T-helper 17 cell (primary cell): ENCODE measurements around the gene MLYCD. TPM values are rescaled to one million over a fixed set of nuclear protein-coding genes. Genes with fewer than 3 reads are reported as not detected.
"Not testable (repeated sequence)": the region's sequence is repeated elsewhere in the genome, so short reads cannot be mapped to it uniquely, and the experiment has no call there.

ENCODE experiments used
- ATAC-seq: fragments of 150-1000 bp; cut with Tn5 transposase; 2 replicates; pipeline ENCODE4 v1.10.0; 2021; ENCODE audit warnings: mild to moderate bottlenecking, moderate library complexity
- DNase-seq, 3 donors: peaks; one replicate each; pipeline versions ENCODE4 v3.0.0 to v3.0.0-alpha.2; 2020 to 2021
- H3K9me3 ChIP-seq: one replicate; pipeline ENCODE4 v1.7.0; 2013; ENCODE audit warnings: low read length, mild to moderate bottlenecking; ENCODE audit not compliant: control insufficient read depth, poor library complexity, severe bottlenecking
- H3K27ac Mint-ChIP-seq: one replicate; pipeline ENCODE4 v1.8.0; 2022; ENCODE audit warnings: mild to moderate bottlenecking, moderate library complexity, mixed read lengths
- H3K27me3 Mint-ChIP-seq: one replicate; pipeline ENCODE4 v1.8.0; 2022; ENCODE audit warnings: mixed read lengths
- H3K36me3 Mint-ChIP-seq: one replicate; pipeline ENCODE4 v1.8.0; 2022; ENCODE audit warnings: low read depth, mixed read lengths
- H3K4me1 Mint-ChIP-seq: one replicate; pipeline ENCODE4 v1.8.0; 2022; ENCODE audit warnings: mild to moderate bottlenecking, mixed read lengths
- H3K4me3 Mint-ChIP-seq: one replicate; pipeline ENCODE4 v1.8.0; 2022; ENCODE audit warnings: mild to moderate bottlenecking, moderate library complexity, mixed read lengths
- total RNA-seq, 4 donors: library from RNA in 2 of 4; stranded (reverse) in 2 of 4; gene quantifications; one replicate each; pipeline ENCODE4 v1.2.3 and lab custom pipeline; 2022 to 2026

The MLYCD gene
- total RNA-seq, 2 donors from 2014 or later, result 4.7 to 6.2 TPM

DNA sequence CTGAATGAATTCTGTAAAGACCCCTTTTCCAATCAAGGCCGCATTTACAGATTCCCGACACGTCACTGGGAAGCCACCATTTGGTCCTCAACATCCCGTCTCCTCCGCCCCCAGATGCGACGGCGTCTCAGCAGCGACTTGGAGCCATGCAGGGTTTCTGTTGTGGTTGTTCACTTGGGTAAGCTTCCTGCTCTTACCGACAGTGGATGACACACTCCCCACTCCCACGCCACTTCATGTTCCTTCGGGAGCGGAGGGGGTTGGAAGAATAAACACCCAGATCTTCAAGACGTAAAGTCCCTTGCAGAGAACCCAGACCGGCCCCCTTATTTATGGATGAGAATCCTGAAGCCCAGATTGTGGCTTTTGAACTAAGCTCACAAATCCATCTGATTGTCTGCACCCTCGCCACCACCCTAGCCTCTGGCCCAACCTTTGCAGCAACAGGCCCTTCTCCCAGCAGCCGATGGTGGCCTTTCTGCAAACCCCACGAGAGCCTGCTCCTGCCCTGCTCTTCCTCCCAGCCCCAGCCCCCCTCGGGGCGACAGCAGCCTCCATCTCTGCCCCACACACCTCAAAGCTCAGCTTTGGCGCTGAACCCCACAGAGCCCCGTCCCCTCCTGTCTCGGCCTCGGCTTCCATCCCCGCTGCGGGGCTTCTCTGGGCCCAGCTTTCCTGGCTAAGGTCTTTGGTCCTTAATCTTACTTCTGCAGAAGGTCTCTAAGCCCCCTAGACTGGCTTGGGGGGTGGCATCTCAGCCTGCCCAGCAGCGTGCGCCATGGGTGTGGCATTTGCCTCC, 35.2 kb downstream of the MLYCD start:
- Mint-ChIP-seq H3K27ac (no peak overlapping the region), H3K4me3 (no peak overlapping the region), H3K27me3 (peaks cover 8% of the 10 kb centered on the region), H3K36me3 (peaks cover 6% of the 10 kb centered on the region), H3K4me1 (peaks cover 6% of the 10 kb centered on the region)
- no peaks in the 10 kb centered on the region for H3K9me3 ChIP-seq
- DNase-seq (no peak), ATAC-seq (no peak)

DNA sequence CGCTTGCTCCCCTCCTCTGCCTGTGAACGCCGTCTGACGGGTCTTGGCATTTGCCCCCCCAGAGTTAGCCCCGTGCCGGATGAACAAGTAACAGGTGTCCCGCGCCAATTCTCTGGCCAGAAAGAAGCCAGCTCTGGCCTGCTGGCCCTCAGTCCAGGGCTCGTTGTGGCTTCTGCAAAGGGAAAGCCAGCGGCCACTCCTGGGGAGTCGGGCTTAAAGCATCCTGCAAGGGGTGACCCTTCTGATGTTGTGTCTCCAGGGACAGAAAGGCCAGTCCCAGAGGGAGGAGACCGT, 35.7 kb downstream of the MLYCD start:
- no peak for ATAC-seq
- peaks cover 6% of the 10 kb centered on the region for H3K36me3 Mint-ChIP-seq
- H3K27me3 Mint-ChIP-seq, result peaks cover 8% of the 10 kb centered on the region
- H3K9me3 ChIP-seq, result no peaks in the 10 kb centered on the region
- no peak for DNase-seq
- H3K4me3 Mint-ChIP-seq, result no peak overlapping the region
- H3K4me1 Mint-ChIP-seq, result peaks cover 11% of the 10 kb centered on the region
- H3K27ac Mint-ChIP-seq, result no peak overlapping the region

DNA sequence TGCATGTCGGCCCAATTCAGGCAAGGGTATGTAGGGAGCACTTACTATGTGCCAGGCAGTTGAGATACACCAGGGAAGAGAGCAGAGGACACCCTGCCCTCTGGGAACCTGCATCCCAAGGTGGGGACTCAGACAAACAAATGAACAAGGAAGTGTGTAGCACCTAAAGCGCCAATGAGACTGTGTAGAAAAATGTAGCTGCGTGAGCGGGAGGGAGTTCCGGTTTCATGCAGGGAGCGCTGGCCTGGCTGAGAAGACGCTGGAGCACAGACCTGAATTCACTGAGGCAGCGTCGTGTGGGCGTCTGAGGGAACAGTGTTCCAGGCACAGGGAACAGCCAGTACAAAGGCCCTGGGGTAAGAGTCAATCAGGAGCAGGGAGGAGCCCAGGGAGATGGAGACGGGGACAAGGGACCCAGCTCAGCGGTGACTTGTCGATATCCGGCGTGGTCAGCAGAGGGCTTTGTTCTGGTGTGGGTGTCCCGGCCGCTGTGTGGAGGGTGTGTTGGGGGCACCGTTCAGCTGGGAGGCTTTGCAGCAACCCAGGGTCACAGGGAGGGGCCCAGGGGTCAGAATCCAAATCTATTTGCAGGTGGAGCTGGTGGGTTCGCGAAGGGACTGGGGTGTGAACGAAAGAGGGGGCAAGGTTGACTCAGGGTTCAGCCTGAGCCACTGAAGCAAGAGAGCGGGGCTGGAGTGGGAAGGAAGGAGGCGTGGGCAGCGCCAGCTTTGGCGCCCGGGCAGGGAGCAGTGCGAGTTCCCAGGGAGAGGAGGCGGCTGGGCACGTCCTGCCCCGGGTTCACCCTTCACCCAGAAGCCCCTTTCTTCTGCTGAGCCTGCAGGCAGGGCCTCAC, 36.3 kb downstream of the MLYCD start:
- H3K27ac Mint-ChIP-seq, result no peak overlapping the region
- no peak for DNase-seq
- H3K4me1 Mint-ChIP-seq, result peaks cover 11% of the 10 kb centered on the region
- peaks cover 6% of the 10 kb centered on the region for H3K36me3 Mint-ChIP-seq
- H3K4me3 Mint-ChIP-seq, result no peak overlapping the region
- no peak for ATAC-seq
- no peaks in the 10 kb centered on the region for H3K9me3 ChIP-seq
- H3K27me3 Mint-ChIP-seq, result peaks cover 9% of the 10 kb centered on the region

DNA sequence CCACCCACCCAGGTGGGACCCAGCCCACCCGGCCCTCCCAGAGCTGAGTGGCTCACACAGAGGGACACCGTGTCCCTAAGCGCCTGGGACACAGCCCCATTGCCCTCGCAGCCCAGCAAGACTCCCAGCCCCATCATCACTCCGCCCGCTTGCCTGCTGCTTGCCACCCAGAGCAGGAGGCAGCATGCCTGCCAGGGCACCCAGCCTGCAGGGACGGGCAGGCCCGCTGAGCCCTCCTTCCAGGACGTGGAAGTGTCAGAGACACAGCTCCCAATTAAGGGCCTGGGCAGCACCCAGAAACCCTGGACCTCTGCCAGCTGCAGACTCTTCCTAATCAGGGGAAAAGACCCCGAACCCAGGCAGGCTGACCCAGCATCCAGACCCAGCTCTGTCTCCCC, 36.9 kb downstream of the MLYCD start:
- Mint-ChIP-seq H3K36me3 (peaks cover 6% of the 10 kb centered on the region), H3K4me3 (no peak overlapping the region), H3K27ac (no peak overlapping the region), H3K4me1 (peaks cover 13% of the 10 kb centered on the region), H3K27me3 (peaks cover 12% of the 10 kb centered on the region)
- no peaks in the 10 kb centered on the region for H3K9me3 ChIP-seq
- DNase-seq (no peak), ATAC-seq (no peak)

DNA sequence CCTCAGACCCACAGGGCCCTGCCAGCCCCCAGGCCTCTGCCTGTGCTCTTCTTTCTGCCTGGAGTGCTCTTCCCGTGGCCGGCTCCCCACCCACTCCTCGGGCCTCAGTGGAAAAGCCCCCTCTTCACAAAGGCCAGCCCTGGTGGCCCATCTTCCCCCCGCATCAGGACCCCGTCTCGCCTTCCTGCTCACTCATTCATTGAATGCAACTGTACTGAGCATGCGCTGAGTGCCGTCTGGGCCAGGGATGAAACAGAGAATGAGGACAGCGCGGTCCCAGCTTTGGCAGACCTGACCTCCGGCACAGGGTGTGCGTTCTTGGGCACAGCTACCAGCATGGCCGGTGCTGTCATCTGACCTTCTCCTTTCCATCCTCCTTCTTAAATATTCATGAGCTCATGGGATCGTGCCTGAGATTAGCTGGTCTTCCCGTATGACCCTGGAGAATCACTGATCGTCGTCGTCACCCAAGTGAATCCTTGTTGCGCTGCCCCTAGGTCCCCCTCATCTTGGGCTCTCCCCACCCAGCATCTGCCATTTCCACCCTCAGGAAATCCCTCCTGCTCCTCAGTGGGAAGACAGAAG, 37.8 kb downstream of the MLYCD start:
- H3K27ac Mint-ChIP-seq, result no peak overlapping the region
- H3K9me3 ChIP-seq, result no peaks in the 10 kb centered on the region
- no peak for ATAC-seq
- H3K4me3 Mint-ChIP-seq, result no peak overlapping the region
- no peak for DNase-seq
- H3K27me3 Mint-ChIP-seq, result peaks cover 12% of the 10 kb centered on the region
- H3K4me1 Mint-ChIP-seq, result peaks cover 16% of the 10 kb centered on the region
- peaks cover 6% of the 10 kb centered on the region for H3K36me3 Mint-ChIP-seq

DNA sequence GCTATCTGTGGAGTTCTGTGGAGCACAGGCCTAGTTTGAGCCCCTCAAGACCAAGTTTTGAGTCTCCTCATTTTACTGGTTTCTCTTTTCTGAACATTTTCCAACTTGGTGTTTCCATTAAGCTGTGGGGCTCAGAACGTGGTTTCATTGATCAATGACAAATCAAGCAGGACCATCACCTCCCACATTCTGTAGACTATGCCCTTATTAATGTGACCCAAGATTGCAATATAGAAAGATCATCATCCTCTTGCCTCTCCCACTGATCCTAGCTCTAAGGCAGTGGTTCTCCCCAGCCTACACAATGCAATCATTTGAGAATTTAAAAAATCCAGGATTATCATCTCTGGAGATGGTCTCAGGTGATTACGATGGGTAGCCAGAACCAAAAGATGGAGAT, 38.4 kb downstream of the MLYCD start:
- DNase-seq (no peak), ATAC-seq (no peak)
- no peak overlapping the region for H3K27ac Mint-ChIP-seq
- H3K4me3 Mint-ChIP-seq, result no peak overlapping the region
- H3K9me3 ChIP-seq, result no peaks in the 10 kb centered on the region
- peaks cover 6% of the 10 kb centered on the region for H3K36me3 Mint-ChIP-seq
- peaks cover 16% of the 10 kb centered on the region for H3K4me1 Mint-ChIP-seq
- H3K27me3 Mint-ChIP-seq, result peaks cover 12% of the 10 kb centered on the region

DNA sequence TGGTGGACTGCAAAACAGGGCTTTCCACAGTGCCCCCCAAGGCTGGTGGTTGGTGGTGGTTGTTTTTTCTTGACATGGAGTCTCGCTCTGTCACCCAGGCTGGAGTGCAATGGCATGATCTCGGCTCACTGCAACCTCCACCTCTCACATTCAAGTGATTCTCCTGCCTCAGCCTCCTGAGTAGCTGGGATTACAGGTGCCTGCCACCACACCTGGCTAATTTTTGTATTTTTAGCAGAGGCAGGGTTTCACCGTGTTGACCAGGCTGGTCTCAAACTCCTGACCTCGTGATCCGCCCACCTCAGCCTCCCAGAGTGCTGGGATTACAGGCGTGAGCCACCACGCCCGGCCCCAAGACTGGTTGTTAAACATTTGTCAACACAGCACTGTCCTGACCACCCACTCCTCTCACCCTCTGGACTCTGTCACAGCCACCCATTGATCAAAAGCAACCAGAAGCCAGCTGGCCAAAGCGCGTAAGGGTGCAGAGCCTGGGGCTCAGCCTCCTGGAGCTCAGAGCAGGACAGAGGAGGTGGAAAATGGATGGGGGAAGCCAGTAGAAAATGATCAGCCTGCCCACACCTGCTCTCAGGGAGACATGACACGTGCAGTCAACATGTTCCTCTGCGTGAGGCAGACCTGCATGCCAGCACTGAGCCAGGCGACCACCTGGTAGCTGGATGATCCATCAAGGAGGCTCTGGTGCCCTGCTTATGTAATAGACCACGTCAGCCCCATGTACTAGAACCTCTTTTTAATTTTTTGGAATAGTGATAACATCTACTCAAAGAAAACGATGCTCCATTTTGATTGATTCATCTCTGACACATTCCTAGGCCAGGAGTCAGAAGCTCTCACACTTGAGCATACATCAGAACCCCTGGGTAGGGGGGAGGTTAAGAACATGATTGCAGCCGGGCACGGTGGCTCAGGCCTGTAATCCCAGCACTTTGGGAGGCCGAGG, 39.3 kb downstream of the MLYCD start:
- peaks cover 16% of the 10 kb centered on the region for H3K4me1 Mint-ChIP-seq
- no peaks in the 10 kb centered on the region for H3K9me3 ChIP-seq
- no peak overlapping the region for H3K4me3 Mint-ChIP-seq
- no peak for DNase-seq
- peaks cover 12% of the 10 kb centered on the region for H3K27me3 Mint-ChIP-seq
- no peak for ATAC-seq
- no peak overlapping the region for H3K27ac Mint-ChIP-seq
- peaks cover 6% of the 10 kb centered on the region for H3K36me3 Mint-ChIP-seq

DNA sequence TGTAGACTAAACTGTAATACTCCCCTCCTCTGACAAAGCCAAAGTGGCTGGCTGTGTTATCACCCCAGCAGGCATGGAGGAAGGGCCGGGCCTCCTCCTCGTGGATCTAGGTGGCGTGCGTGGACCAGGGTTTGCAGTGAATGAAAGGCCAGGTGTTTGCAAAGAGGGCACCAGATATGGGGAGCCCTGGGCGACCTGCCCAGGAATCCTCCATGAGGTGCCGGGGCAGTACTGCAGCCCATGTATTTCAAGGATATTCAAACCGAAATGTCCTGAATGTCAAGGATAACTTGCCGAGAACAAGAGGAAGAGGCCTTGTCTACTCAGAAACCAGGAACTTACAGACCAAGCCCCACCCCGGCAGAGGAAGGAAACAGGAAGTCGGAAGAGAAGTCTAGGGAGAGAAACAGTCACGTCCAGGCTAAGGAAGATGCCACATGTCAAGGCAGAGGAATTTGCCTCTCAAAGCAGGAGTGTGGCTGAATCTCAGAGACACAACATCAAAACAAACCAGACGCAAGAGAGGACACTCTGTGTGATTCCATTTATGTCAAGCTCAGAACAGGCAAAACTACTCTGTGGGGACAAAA, 40.4 kb downstream of the MLYCD start:
- no peaks in the 10 kb centered on the region for H3K9me3 ChIP-seq
- Mint-ChIP-seq H3K36me3 (peaks cover 6% of the 10 kb centered on the region), H3K4me1 (peaks cover 14% of the 10 kb centered on the region), H3K4me3 (no peak overlapping the region), H3K27me3 (peaks cover 12% of the 10 kb centered on the region), H3K27ac (no peak overlapping the region)
- no peak for ATAC-seq
- DNase-seq, result no peak

DNA sequence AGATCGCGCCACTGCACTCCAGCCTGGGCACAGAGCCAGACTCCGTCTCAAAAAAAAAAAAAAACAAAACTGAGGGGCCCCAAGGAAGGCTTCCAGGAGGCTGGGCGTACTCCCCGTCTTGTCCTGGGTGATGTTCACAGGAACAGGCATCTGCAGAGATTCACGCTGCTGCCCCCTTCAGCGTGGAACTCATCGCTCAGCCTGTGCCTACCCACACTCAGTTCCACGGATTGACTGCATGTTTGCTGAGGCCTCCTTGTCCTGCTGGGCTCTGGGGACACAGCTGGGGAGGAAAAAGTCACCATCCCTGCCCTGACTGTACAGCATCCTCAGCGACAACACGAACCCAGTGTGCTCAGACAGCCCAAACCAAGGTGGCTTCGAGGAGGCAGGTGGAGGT, 41.2 kb downstream of the MLYCD start:
- peaks cover 13% of the 10 kb centered on the region for H3K4me1 Mint-ChIP-seq
- H3K27ac Mint-ChIP-seq, result no peak overlapping the region
- no peak for ATAC-seq
- no peak overlapping the region for H3K4me3 Mint-ChIP-seq
- peaks cover 7% of the 10 kb centered on the region for H3K27me3 Mint-ChIP-seq
- no peak for DNase-seq
- H3K36me3 Mint-ChIP-seq, result peaks cover 3% of the 10 kb centered on the region
- H3K9me3 ChIP-seq, result no peaks in the 10 kb centered on the region

DNA sequence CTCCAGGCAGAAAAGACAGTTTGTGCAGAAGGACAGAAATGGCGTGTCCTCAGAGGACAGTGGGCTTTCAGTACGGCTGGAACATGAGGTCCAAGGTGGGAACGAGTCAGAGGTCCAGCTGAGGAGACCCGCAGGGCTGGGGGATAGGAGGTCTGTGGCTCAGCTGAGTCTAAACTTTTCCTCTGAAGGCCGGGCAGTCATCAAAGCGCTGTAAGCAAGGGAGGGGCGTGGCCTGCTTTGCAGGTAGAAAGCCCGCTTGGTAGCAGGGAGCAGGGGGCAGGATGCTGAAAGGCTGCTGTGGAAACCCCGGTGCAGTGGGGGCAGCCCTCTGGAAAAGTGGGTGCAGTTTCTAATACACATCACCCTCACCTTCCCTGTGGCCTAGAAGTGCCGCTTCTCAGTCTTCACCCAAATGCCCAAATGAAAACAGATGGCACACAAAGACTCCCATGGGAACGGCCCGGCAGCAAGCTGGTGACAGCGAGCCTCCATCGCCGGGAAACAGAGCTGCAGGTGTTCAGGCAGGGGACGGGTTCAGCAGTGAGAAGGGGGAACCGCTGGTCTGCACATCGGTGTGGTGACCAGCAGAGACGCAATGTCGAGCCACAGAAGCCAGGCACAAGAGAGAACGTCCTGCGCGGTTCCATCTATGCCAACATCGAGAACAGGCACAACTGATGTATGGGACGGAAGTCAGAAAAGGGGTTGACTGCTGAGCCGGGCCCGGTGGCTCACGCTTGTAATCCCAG, 41.9 kb downstream of the MLYCD start:
- H3K36me3 Mint-ChIP-seq, result peaks cover 2% of the 10 kb centered on the region
- peaks cover 13% of the 10 kb centered on the region for H3K4me1 Mint-ChIP-seq
- no peak for ATAC-seq
- H3K9me3 ChIP-seq, result no peaks in the 10 kb centered on the region
- H3K27me3 Mint-ChIP-seq, result peaks cover 4% of the 10 kb centered on the region
- no peak overlapping the region for H3K4me3 Mint-ChIP-seq
- DNase-seq, result no peak
- H3K27ac Mint-ChIP-seq, result no peak overlapping the region

DNA sequence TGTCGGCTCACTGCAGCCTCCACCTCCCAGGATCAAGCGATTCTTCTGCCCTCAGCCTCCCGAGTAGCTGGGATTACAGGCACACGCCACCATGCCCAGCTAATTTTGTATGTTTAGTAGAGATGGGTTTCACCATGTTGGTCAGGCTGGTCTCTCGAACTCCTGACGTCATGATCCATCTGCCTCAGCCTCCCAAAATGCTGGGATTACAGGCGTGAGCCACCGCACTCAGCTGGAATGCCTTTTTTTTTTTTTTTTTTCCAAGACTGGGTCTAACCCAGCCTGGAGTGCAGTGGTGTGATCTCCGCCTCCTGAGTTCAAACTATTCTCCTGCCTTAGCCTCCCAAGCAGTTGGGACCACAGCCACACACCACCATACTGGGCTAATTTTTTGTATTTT, 42.6 kb downstream of the MLYCD start:
- ATAC-seq, H3K27ac Mint-ChIP-seq, H3K27me3 Mint-ChIP-seq, H3K36me3 Mint-ChIP-seq, H3K4me3 Mint-ChIP-seq, DNase-seq, H3K9me3 ChIP-seq: not testable (repeated sequence)
- H3K4me1 Mint-ChIP-seq, result peaks cover 12% of the 10 kb centered on the region

DNA sequence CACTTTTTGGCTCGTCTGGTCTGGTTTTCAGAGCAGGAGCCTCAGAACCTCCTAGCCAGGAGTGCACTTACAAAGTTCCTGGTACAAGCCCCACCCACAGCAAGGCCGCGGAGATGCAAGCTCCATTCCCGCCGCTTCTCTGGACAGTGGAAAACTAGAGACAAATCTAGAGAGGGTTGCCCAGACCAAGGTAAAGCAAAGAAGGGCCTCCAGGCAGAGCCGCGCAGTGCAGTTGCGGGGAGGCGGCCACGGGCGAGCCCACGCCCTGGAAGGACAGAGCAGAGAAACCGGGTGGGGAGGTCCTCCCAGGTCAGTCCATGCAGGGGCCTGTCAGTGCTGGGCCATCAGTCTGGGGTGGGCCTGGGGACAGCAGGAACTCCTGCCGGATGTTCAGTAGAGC, 43.2 kb downstream of the MLYCD start:
- peaks cover 4% of the 10 kb centered on the region for H3K27me3 Mint-ChIP-seq
- no peaks in the 10 kb centered on the region for H3K36me3 Mint-ChIP-seq
- no peak for ATAC-seq
- no peak overlapping the region for H3K4me3 Mint-ChIP-seq
- H3K27ac Mint-ChIP-seq, result no peak overlapping the region
- H3K9me3 ChIP-seq, result no peaks in the 10 kb centered on the region
- no peak for DNase-seq
- peaks cover 10% of the 10 kb centered on the region for H3K4me1 Mint-ChIP-seq
